Thymus (tissue), 11 donors: ENCODE data around the gene PARD6A. TPM values are rescaled to one million over a fixed set of nuclear protein-coding genes. Genes with fewer than 3 reads are reported as not detected.
A peak's percentile ranks its signal among the peaks of the same experiment; 100 is the strongest.

Source experiments
- DNase-seq, 9 donors: peaks; one replicate each; pipeline ENCODE4 v3.0.0-alpha.2; 2013; ENCODE audit warnings: low spot score in 9 of 9, low read depth in 6 of 9, missing footprints in 1 of 9
- H3K27ac ChIP-seq, 2 donors: one replicate each; pipeline ENCODE4 v1.5.1; 2013; ENCODE audit warnings: control low read depth in 1 of 2, low read depth in 1 of 2, low read length in 1 of 2, mild to moderate bottlenecking in 1 of 2, moderate library complexity in 1 of 2
- H3K27me3 ChIP-seq, 2 donors: one replicate each; pipeline ENCODE4 v1.5.1; 2013; ENCODE audit warnings: low read length in 1 of 2; ENCODE audit not compliant: control insufficient read depth in 2 of 2, insufficient read depth in 1 of 2
- H3K36me3 ChIP-seq, 2 donors: one replicate each; pipeline ENCODE4 v1.5.1; 2013; ENCODE audit warnings: low read length in 1 of 2, mild to moderate bottlenecking in 1 of 2, moderate library complexity in 1 of 2; ENCODE audit not compliant: control insufficient read depth in 2 of 2, insufficient read depth in 2 of 2
- H3K4me1 ChIP-seq, 2 donors: one replicate each; pipeline ENCODE4 v1.5.1; 2013; ENCODE audit warnings: low read length in 2 of 2; ENCODE audit not compliant: control insufficient read depth in 2 of 2, insufficient read depth in 2 of 2
- H3K4me3 ChIP-seq, 2 donors: one replicate each; pipeline ENCODE4 v1.5.1; 2013; ENCODE audit warnings: low read length in 2 of 2, control low read depth in 1 of 2, mild to moderate bottlenecking in 1 of 2
- H3K9me3 ChIP-seq, 2 donors: one replicate each; pipeline ENCODE4 v1.5.1; 2013; ENCODE audit warnings: low read length in 1 of 2, mild to moderate bottlenecking in 1 of 2; ENCODE audit not compliant: control insufficient read depth in 2 of 2, insufficient read depth in 1 of 2
- WGBS: extraction: QIAGEN DNeasy Blood & Tissue Kit; methylation state at CpG from one replicate; pipeline ENCODE4 v1.1.7; 2013; 5-methylcytosine and 5-hydroxymethylcytosine counted together
- polyA plus RNA-seq: library from polyadenylated mRNA; stranded (reverse); fragments of 200-250 nt; gene quantifications from one replicate; pipeline ENCODE4 v1.2.3, GENCODE V29; 2013
- total RNA-seq: library from RNA; stranded (reverse); fragments of 120-200 nt; gene quantifications from one replicate; pipeline ENCODE4 v1.2.4, GENCODE V29; 2013
- donor health status: healthy.

Gene PARD6A
- total and polyA plus RNA-seq, 2 donors, result 4.6 to 5.9 TPM

GRCh38 chr16:67651039-67651438 lies 9.7 kb upstream of the PARD6A start:
- WGBS, result 95% methylated on average over 7 of the region's 7 CpGs
- DNase-seq, result no peak
- H3K36me3 ChIP-seq, result peaks cover 79 to 95% of the 10 kb centered on the region in 2 donors
- H3K4me3 ChIP-seq, result no peak overlapping the region
- peaks cover 0 to 13% of the 10 kb centered on the region in 2 donors for H3K4me1 ChIP-seq
- H3K27ac ChIP-seq, result no peak overlapping the region
- peaks cover 0 to 32% of the 10 kb centered on the region in 2 donors for H3K27me3 ChIP-seq
- no peaks in the 10 kb centered on the region for H3K9me3 ChIP-seq

DNA sequence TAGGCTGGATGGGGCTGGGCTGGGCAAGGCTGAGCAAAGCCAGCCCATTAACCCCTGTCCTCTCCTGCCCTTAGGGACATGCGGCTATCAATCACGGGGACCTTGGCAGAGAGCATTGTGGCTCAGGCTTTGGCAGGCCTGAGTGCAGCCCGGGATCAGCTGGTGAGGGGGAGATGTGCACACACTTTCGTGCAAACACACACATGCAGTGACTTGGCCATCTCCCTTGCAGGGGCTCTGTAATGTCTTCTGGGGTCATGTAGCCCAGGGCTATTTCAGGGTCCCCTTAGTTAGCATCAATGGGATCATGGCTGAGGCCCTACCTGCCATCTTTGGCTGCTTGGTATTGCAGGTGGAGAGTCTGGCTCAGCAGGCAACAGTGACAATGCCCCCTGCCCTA lies 8.9 kb upstream of the PARD6A start:
- H3K9me3 ChIP-seq, result no peaks in the 10 kb centered on the region
- 96% methylated on average over 4 of the region's 4 CpGs for WGBS
- peaks cover 0 to 6% of the 10 kb centered on the region in 2 donors for H3K4me1 ChIP-seq
- DNase-seq, result no peak
- peaks cover 0 to 32% of the 10 kb centered on the region in 2 donors for H3K27me3 ChIP-seq
- H3K4me3 ChIP-seq, result no peak overlapping the region
- no peak overlapping the region for H3K27ac ChIP-seq
- H3K36me3 ChIP-seq, result peaks cover 79 to 99% of the 10 kb centered on the region in 2 donors

DNA sequence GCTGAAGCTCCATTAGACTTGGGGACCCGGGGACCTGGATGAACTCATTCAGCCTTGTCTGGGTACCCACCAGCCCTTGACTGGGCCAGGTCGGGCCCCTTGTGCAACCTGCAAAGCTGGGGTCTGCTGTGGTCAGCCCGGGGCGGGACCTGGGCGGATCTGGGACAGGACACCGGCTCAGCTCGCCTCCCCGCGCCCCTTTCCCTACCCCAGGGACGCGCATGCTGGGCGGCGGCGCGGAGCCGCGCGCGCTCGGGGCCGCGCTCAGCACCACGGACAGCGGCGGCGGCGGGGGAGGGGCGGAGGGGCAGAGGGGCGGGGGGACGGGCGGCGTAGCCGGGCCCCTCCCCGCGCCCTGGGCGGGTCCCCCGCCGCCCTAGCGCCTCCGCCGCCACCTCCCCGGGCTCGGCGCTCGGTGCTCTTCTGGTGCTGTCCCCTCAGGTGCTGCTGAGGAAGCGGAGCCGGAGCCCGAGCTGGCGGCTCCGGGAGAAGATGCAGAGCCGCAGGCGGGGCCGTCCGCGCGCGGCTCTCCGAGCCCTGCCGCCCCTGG lies 8.1 kb upstream of the PARD6A start:
- H3K4me3 ChIP-seq, result no peak overlapping the region
- H3K9me3 ChIP-seq, result no peaks in the 10 kb centered on the region
- peaks cover 0 to 6% of the 10 kb centered on the region in 2 donors for H3K4me1 ChIP-seq
- WGBS, result 91% methylated on average over 59 of the region's 59 CpGs
- DNase-seq, result peak in 1 of 9 donors; percentile 27
- peaks cover 80 to 99% of the 10 kb centered on the region in 2 donors for H3K36me3 ChIP-seq
- H3K27ac ChIP-seq, result no peak overlapping the region
- H3K27me3 ChIP-seq, result peaks cover 0 to 28% of the 10 kb centered on the region in 2 donors

- WGBS, result 96% methylated on average over 68 of the region's 68 CpGs
- Histone ChIP-seq H3K4me1 (peaks cover 0 to 6% of the 10 kb centered on the region in 2 donors), H3K4me3 (no peak overlapping the region), H3K27me3 (peaks cover 0 to 28% of the 10 kb centered on the region in 2 donors), H3K27ac (no peak overlapping the region), H3K36me3 (peaks cover 83 to 99% of the 10 kb centered on the region in 2 donors), H3K9me3 (no peaks in the 10 kb centered on the region)
- DNase-seq, result no peak
Measured at GRCh38 chr16:67653128-67653788, 7.5 kb upstream of the PARD6A start.

GRCh38 chr16:67653789-67654402 lies 6.9 kb upstream of the PARD6A start:
- Histone ChIP-seq H3K36me3 (peaks cover 82 to 96% of the 10 kb centered on the region in 2 donors), H3K27ac (no peak overlapping the region), H3K9me3 (no peaks in the 10 kb centered on the region), H3K4me1 (peaks cover 2 to 9% of the 10 kb centered on the region in 2 donors), H3K4me3 (no peak overlapping the region), H3K27me3 (peaks cover 0 to 23% of the 10 kb centered on the region in 2 donors)
- 91% methylated on average over 25 of the region's 25 CpGs for WGBS
- DNase-seq, result no peak

GRCh38 chr16:67654403-67654911 lies 6.3 kb upstream of the PARD6A start:
- no peak for DNase-seq
- no peaks in the 10 kb centered on the region for H3K9me3 ChIP-seq
- 96% methylated on average over 30 of the region's 30 CpGs for WGBS
- no peak overlapping the region for H3K4me3 ChIP-seq
- H3K27ac ChIP-seq, result no peak overlapping the region
- peaks cover 76 to 90% of the 10 kb centered on the region in 2 donors for H3K36me3 ChIP-seq
- H3K4me1 ChIP-seq, result peaks cover 7 to 15% of the 10 kb centered on the region in 2 donors
- H3K27me3 ChIP-seq, result peaks cover 0 to 18% of the 10 kb centered on the region in 2 donors

DNA sequence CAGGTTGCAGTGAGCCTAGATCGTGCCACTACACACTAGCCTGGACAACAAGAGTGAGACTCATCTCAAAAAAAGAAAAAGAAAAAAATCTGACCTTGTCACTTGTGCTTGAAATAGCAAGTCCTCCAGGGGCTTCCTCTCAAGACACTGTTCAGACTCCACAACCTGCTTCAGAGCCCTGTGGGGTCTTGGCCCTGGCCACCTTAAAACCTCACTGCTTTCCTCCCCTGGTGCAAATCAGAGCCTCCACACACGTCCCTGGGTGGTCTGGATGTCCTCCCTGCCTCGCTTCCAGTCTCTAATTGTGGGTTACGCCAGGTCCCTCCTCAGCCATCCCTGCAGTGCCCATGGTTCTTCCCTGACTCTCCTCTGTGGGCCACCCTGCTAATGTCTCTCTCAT lies 5.4 kb upstream of the PARD6A start:
- DNase-seq, result no peak
- Histone ChIP-seq H3K36me3 (peaks cover 67 to 81% of the 10 kb centered on the region in 2 donors), H3K9me3 (no peaks in the 10 kb centered on the region), H3K4me3 (no peak overlapping the region), H3K27ac (no peak overlapping the region), H3K27me3 (peaks cover 0 to 12% of the 10 kb centered on the region in 2 donors), H3K4me1 (peaks cover 8 to 19% of the 10 kb centered on the region in 2 donors)
- 92% methylated on average over 4 of the region's 4 CpGs for WGBS

DNA sequence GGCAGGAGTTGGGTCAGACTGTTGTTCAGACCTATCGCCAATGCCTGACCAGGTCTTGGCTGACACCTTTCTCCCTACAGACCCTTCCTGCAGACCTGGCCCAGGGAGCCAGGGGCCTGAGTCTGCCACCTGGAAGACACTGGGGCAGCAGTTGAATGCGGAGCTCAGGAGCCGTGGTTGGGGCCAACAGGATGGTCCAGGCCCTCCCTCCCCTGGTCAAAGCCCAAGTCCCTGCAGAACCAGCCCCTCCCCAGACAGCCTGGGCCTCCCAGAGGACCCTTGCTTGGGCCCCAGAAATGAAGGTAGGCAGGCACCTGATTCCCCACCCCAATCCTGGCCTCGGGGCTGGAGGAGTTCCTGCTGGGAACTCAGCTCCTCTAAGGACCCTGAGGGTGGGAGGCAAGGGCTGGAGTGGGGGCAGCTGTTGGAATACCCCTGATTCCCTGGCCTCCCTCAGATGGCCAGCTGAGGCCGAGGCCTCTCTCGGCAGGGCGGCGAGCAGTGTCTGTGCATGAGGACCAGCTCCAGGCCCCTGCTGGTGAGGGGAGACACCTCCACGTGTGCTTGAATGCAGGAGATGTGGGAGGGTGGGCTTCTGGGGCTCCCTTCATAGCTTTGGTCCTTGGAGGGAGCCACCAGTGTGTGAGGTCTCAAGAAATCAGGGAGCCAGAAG lies 4.3 kb upstream of the PARD6A start:
- WGBS, result 96% methylated on average over 9 of the region's 9 CpGs
- peaks cover 0 to 14% of the 10 kb centered on the region in 2 donors for H3K27me3 ChIP-seq
- no peaks in the 10 kb centered on the region for H3K9me3 ChIP-seq
- H3K4me3 ChIP-seq, result no peak overlapping the region
- H3K4me1 ChIP-seq, result peaks cover 13 to 28% of the 10 kb centered on the region in 2 donors
- peaks cover 56 to 70% of the 10 kb centered on the region in 2 donors for H3K36me3 ChIP-seq
- H3K27ac ChIP-seq, result no peak overlapping the region
- DNase-seq, result no peak
